Lung (tissue), 16 donors: ENCODE data around the gene CGNL1. TPM values are rescaled to one million over a fixed set of nuclear protein-coding genes. Genes with fewer than 3 reads are reported as not detected.

Experiments used
- ATAC-seq: fragments of 200-7000 bp; cut with Tn5 transposase; one replicate; pipeline ENCODE4 v1.9.1; 2020; ENCODE audit warnings: moderate number of reproducible peaks; ENCODE audit not compliant: insufficient read depth, low FRiP score
- DNase-seq, 3 donors: peaks; one replicate each; pipeline ENCODE4 v3.0.0-alpha.2; 2013 to 2017
- H3K27ac ChIP-seq, 2 donors: one replicate each; pipeline ENCODE4 v1.5.1; 2013; ENCODE audit warnings: mild to moderate bottlenecking in 2 of 2, moderate library complexity in 2 of 2, control low read depth in 1 of 2, inconsistent platforms in 1 of 2, low read depth in 1 of 2, low read length in 1 of 2
- H3K27me3 ChIP-seq, 3 donors: one replicate each; pipeline ENCODE4 v1.5.1; 2013; ENCODE audit warnings: low read length in 2 of 3; ENCODE audit not compliant: control insufficient read depth in 3 of 3, insufficient read depth in 3 of 3
- H3K36me3 ChIP-seq, 4 donors: one replicate each; pipeline ENCODE4 v1.5.1; 2013; ENCODE audit warnings: low read length in 4 of 4, mild to moderate bottlenecking in 1 of 4, moderate library complexity in 1 of 4; ENCODE audit not compliant: control insufficient read depth in 4 of 4, insufficient read depth in 4 of 4
- H3K4me1 ChIP-seq, 5 donors: one replicate each; pipeline ENCODE4 v1.5.1; 2013; ENCODE audit warnings: low read length in 5 of 5, mild to moderate bottlenecking in 2 of 5, moderate library complexity in 1 of 5; ENCODE audit not compliant: control insufficient read depth in 5 of 5, insufficient read depth in 5 of 5
- H3K4me3 ChIP-seq: one replicate; pipeline ENCODE4 v1.5.1; 2013; ENCODE audit warnings: mild to moderate bottlenecking, control low read depth, moderate library complexity
- H3K9ac ChIP-seq, 2 donors: one replicate each; pipeline ENCODE4 v1.5.1; 2013; ENCODE audit warnings: low read length in 2 of 2, control low read depth in 1 of 2; ENCODE audit not compliant: insufficient read depth in 1 of 2
- H3K9me3 ChIP-seq, 4 donors: one replicate each; pipeline ENCODE4 v1.5.1; 2013; ENCODE audit warnings: low read length in 3 of 4, mild to moderate bottlenecking in 1 of 4, moderate library complexity in 1 of 4; ENCODE audit not compliant: control insufficient read depth in 4 of 4, insufficient read depth in 3 of 4
- WGBS, 2 donors: extraction: QIAGEN DNeasy Blood & Tissue Kit; methylation state at CpG; one replicate each; pipeline ENCODE4 v1.1.7; 2013; 5-methylcytosine and 5-hydroxymethylcytosine counted together
- long read RNA-seq, 5 donors: transcript quantifications; one replicate each; lab custom pipeline, GENCODE V29; 2026
- polyA plus RNA-seq, 2 donors: library from polyadenylated mRNA; stranded (reverse); fragments of 200-250 nt; gene quantifications; one replicate each; pipeline ENCODE4 v1.2.1, GENCODE V29; 2013
- total RNA-seq, 2 donors: library from RNA; depleted of rRNA in 1 of 2; stranded (reverse); fragments of >200 nt in 1 of 2; gene quantifications; one replicate each; pipeline ENCODE4 v1.2.1, GENCODE V29; 2014 to 2021
- TF ChIP-seq, protein P1 (sequence below): IDR thresholded peaks from 2 replicates; pipeline ENCODE4 v1.5.1; 2012; ENCODE audit warnings: mild to moderate bottlenecking; ENCODE audit errors: control extremely low read depth, extremely low read depth
- donor health status: control.
- donor health status: control.
- donor health status: Bipolar disorder and iron deficiency.
- donor health status: healthy.
- donor health status: DM: yes; HTN: yes; CAD: no.

The CGNL1 gene, protein sequence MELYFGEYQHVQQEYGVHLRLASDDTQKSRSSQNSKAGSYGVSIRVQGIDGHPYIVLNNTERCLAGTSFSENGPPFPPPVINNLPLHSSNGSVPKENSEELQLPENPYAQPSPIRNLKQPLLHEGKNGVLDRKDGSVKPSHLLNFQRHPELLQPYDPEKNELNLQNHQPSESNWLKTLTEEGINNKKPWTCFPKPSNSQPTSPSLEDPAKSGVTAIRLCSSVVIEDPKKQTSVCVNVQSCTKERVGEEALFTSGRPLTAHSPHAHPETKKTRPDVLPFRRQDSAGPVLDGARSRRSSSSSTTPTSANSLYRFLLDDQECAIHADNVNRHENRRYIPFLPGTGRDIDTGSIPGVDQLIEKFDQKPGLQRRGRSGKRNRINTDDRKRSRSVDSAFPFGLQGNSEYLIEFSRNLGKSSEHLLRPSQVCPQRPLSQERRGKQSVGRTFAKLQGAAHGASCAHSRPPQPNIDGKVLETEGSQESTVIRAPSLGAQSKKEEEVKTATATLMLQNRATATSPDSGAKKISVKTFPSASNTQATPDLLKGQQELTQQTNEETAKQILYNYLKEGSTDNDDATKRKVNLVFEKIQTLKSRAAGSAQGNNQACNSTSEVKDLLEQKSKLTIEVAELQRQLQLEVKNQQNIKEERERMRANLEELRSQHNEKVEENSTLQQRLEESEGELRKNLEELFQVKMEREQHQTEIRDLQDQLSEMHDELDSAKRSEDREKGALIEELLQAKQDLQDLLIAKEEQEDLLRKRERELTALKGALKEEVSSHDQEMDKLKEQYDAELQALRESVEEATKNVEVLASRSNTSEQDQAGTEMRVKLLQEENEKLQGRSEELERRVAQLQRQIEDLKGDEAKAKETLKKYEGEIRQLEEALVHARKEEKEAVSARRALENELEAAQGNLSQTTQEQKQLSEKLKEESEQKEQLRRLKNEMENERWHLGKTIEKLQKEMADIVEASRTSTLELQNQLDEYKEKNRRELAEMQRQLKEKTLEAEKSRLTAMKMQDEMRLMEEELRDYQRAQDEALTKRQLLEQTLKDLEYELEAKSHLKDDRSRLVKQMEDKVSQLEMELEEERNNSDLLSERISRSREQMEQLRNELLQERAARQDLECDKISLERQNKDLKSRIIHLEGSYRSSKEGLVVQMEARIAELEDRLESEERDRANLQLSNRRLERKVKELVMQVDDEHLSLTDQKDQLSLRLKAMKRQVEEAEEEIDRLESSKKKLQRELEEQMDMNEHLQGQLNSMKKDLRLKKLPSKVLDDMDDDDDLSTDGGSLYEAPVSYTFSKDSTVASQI
- total RNA-seq (10 to 100 TPM; 32.8 to 42.5 TPM), polyA plus RNA-seq (10 to 100 TPM in 1 of 2 donors, 1 to 10 TPM in 1; 9.0 to 13.0 TPM)
- long read RNA-seq, donor 1, partial matches to known transcripts: 23 of 23 reads
- long read RNA-seq, donor 1, other reads (novel, unspliced or antisense): 0 of 23 reads
- long read RNA-seq, donor 2, partial matches to known transcripts: 6 of 6 reads
- long read RNA-seq, donor 2, other reads (novel, unspliced or antisense): 0 of 6 reads
- long read RNA-seq, donor 3, partial matches to known transcripts: 23 of 23 reads
- long read RNA-seq, donor 3, other reads (novel, unspliced or antisense): 0 of 23 reads
- long read RNA-seq, donor 4: 0 reads
- long read RNA-seq, donor 5, partial matches to known transcripts: 33 of 33 reads
- long read RNA-seq, donor 5, other reads (novel, unspliced or antisense): 0 of 33 reads

DNA sequence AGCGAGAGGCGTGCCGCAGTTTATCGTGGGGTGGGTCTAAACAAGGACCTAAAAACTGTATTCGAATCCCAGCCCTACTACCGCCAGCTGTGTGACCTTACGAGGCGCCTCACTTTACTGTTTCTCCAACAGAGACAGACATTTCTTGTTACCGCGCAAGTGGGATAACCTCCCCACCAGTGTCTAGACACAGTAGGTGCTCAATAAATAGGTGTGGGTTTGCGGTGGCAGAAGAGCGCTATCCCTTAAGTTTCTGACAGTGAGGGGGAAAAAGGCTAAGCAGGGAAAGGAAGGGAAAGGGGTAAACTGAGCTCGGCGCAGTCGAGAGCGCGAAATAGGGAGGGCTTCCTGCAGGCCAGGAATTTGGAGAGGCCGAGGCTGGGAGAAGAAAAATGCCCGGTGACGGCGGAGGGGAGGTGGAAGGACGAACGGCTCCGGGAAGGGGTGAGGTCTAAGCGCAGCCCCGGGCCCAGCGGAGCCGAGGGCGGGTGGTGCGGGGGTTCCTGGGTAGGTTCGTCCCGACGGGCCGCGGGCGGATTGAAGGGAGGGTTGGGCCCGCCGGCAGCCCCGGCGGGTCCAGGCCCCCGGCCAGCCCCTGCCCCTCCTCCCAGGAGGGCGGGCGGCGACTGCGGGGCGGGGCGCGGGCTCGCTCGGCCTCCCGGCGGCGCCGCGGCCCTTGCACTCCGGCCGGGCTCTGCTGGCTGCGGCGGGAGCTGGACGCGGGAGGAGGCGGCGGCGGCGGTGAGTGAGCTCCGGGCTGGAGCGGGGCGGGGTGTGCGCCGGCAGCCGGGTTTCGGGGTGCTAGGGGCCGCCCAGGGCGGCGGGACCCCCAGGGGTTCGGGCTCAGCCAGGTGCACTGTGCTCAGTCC, at the start of gene CGNL1:
Gene CGNL1, plus strand, starts transcription at position 679 of the 869 bp plus-strand sequence. CDS start 61,495 bp downstream, outside the sequence.
- WGBS, 2 donors: 17 to 28% methylated on average over 44 to 76 of the region's 76 CpGs
- TF ChIP-seq, protein P1, sequence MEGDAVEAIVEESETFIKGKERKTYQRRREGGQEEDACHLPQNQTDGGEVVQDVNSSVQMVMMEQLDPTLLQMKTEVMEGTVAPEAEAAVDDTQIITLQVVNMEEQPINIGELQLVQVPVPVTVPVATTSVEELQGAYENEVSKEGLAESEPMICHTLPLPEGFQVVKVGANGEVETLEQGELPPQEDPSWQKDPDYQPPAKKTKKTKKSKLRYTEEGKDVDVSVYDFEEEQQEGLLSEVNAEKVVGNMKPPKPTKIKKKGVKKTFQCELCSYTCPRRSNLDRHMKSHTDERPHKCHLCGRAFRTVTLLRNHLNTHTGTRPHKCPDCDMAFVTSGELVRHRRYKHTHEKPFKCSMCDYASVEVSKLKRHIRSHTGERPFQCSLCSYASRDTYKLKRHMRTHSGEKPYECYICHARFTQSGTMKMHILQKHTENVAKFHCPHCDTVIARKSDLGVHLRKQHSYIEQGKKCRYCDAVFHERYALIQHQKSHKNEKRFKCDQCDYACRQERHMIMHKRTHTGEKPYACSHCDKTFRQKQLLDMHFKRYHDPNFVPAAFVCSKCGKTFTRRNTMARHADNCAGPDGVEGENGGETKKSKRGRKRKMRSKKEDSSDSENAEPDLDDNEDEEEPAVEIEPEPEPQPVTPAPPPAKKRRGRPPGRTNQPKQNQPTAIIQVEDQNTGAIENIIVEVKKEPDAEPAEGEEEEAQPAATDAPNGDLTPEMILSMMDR: no peak
- peaks cover 0 to 10% (median 7%) of the 10 kb centered on the region in 5 donors for H3K4me1 ChIP-seq
- DNase-seq (peak; percentile 67 to 82 (median 74)), ATAC-seq (peak; percentile 70)
- H3K9me3 ChIP-seq: no peaks in the 10 kb centered on the region
- no peaks in the 10 kb centered on the region for H3K27me3 ChIP-seq
- H3K4me3 ChIP-seq: peak within 1 kb of the TSS; percentile 52
- H3K9ac ChIP-seq: peak within 1 kb of the TSS; percentile 56 to 75
- H3K27ac ChIP-seq: peak within 1 kb of the TSS in 1 of 2 donors; percentile 76
- no peaks in the 10 kb centered on the region for H3K36me3 ChIP-seq

DNA sequence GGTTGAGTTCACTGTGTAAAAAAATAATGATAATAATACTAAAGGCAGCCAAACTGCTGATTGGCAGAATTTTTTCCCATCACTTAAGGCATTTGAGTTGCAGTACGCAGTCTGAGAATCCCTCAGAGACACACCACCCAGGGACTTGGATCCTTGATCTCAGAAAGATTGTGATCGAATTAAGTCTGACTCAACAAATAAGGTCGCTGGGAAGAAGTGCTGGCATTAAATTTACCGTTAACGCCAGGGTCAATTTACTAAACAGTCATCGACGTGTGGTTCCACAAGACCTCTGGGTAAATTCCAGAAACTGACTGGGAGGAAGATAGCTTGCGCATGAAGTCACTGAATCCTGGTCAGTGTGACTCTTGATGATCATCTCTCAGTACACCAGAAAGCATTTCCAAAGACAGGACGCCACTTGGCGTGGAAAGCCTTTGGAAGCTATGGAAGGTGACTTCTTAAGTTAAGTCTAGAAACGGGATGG, 48.3 kb upstream of the CGNL1 start:
- Histone ChIP-seq H3K27me3 (no peaks in the 10 kb centered on the region), H3K36me3 (no peaks in the 10 kb centered on the region), H3K9me3 (no peaks in the 10 kb centered on the region), H3K27ac (no peak overlapping the region), H3K4me3 (no peak overlapping the region), H3K4me1 (peaks cover 0 to 12% (median 0%) of the 10 kb centered on the region in 5 donors), H3K9ac (no peak overlapping the region)
- TF ChIP-seq, protein P1: no peak
- 85 to 90% methylated on average over 11 of the region's 11 CpGs for WGBS, 2 donors
- ATAC-seq (no peak), DNase-seq (peak in 2 of 3 donors; percentile 55 to 59)
